Epithelial cell of esophagus (primary cell): ENCODE measurements around the gene NKX6-2.

Experiments
- DNase-seq: peaks from one replicate; pipeline ENCODE4 v3.0.0; 2010; ENCODE audit warnings: low read depth
- H3K4me3 ChIP-seq: 2 replicates; pipeline ENCODE4 v1.5.1; 2011; ENCODE audit warnings: mild to moderate bottlenecking, low read length, control low read depth
- TF ChIP-seq, protein P1 (sequence below): IDR thresholded peaks from 2 replicates; pipeline ENCODE4 v1.5.1; 2011; ENCODE audit warnings: low read depth, mild to moderate bottlenecking, low read length, control low read depth, inconsistent platforms; ENCODE audit not compliant: insufficient read depth; ENCODE audit errors: missing control alignments

Gene NKX6-2

DNA sequence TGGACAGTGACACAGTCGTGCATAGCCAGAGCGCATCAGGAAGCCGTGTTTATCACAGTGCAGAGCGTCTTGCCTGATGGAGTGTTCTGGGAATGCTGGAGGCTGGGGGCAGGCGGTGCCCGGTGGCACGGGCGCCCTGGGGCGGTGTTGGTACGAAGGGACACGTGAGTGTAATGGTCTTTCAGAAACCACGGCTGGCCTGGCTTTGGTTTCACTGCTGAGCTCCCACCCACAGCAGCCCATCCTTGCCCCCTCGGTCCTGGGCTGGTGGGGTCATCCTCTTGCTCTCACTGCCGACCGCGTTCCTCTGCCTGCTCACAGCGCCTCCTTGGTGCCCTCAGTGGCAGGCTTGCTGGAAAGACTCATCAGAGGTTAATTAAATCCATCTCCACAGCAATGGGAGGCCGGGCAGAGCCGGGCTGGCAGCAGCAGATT, 50.6 kb downstream of the NKX6-2 start:
- no peak for DNase-seq
- TF ChIP-seq, protein P1, sequence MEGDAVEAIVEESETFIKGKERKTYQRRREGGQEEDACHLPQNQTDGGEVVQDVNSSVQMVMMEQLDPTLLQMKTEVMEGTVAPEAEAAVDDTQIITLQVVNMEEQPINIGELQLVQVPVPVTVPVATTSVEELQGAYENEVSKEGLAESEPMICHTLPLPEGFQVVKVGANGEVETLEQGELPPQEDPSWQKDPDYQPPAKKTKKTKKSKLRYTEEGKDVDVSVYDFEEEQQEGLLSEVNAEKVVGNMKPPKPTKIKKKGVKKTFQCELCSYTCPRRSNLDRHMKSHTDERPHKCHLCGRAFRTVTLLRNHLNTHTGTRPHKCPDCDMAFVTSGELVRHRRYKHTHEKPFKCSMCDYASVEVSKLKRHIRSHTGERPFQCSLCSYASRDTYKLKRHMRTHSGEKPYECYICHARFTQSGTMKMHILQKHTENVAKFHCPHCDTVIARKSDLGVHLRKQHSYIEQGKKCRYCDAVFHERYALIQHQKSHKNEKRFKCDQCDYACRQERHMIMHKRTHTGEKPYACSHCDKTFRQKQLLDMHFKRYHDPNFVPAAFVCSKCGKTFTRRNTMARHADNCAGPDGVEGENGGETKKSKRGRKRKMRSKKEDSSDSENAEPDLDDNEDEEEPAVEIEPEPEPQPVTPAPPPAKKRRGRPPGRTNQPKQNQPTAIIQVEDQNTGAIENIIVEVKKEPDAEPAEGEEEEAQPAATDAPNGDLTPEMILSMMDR = no peak

DNA sequence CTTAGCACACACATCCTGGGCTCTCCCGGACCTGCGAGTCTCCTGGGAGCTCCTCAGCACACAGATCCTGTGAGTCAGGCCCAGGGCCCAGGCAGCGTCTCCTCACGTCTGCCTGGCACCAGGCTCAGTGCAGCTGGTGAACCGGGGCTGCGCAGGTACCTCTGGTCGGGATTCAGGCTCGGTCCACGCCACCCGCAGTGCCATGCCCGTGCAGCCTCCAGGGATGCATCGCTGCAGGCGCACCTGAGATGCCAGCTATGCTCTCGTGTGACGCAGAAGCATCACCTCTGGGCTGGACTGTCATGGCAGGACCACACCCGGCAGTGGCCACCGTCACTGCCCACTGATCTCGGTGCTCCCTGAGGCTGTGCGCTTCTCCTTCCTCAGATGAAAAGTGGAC, 52.0 kb downstream of the NKX6-2 start:
- no peak for DNase-seq
- TF ChIP-seq, protein P1 = no peak
- no peak overlapping the region for H3K4me3 ChIP-seq

More for the DNA sequence above, 50.6 kb downstream of the NKX6-2 start:
- no peak overlapping the region for H3K4me3 ChIP-seq
